Neural cell (in vitro differentiated cells): ENCODE results near the gene ADCYAP1. TPM values are rescaled to one million over a fixed set of nuclear protein-coding genes. Genes with fewer than 3 reads are reported as not detected.

Experiments
- H2AFZ ChIP-seq: fragments of 200-600, 300-800 bp; sonication (generic), shearing (Covaris generic); 2 replicates; pipeline ENCODE4 v1.6.0; 2014; ENCODE audit warnings: low read depth, mild to moderate bottlenecking, antibody characterized with exemption, low read length, moderate library complexity
- H3F3A ChIP-seq: fragments of 200-600 bp; shearing (Covaris generic); 2 replicates; pipeline ENCODE4 v1.6.1; 2016; ENCODE audit warnings: mild to moderate bottlenecking, moderate library complexity, mixed read lengths, antibody characterized with exemption, low read length; ENCODE audit not compliant: insufficient read depth, poor library complexity, severe bottlenecking
- H3K27ac ChIP-seq: fragments of 200-600, 300-800 bp; sonication (generic), shearing (Covaris generic); 2 replicates; pipeline ENCODE4 v1.5.1; 2014; ENCODE audit warnings: mild to moderate bottlenecking, low read length, moderate library complexity
- H3K27me3 ChIP-seq: fragments of 300-800, 200-600 bp; sonication (generic), shearing (Covaris generic); 2 replicates; pipeline ENCODE4 v1.6.0; 2014; ENCODE audit warnings: mild to moderate bottlenecking, low read depth, low read length, moderate library complexity; ENCODE audit not compliant: insufficient read depth
- H3K36me3 ChIP-seq: fragments of 300-800, 200-600 bp; sonication (generic), shearing (Covaris generic); 2 replicates; pipeline ENCODE4 v1.5.1; 2014; ENCODE audit warnings: mild to moderate bottlenecking, antibody characterized with exemption, low read length, moderate library complexity; ENCODE audit not compliant: insufficient read depth
- H3K4me2 ChIP-seq: fragments of 300-800, 200-600 bp; sonication (generic), shearing (Covaris generic); 2 replicates; pipeline ENCODE4 v1.6.0; 2014; ENCODE audit warnings: mild to moderate bottlenecking, low read length
- H3K4me3 ChIP-seq: fragments of 300-800, 200-600 bp; sonication (generic), shearing (Covaris generic); 2 replicates; pipeline ENCODE4 v1.5.1; 2014; ENCODE audit warnings: mild to moderate bottlenecking, low read length, moderate library complexity
- H3K79me2 ChIP-seq: fragments of 200-600 bp; shearing (Covaris generic); replicated peaks from 2 replicates; pipeline ENCODE4 v1.6.0; 2014; ENCODE audit warnings: mild to moderate bottlenecking, low read length, moderate library complexity; ENCODE audit not compliant: insufficient read depth
- H3K9ac ChIP-seq: fragments of 300-800, 200-600 bp; sonication (generic), shearing (Covaris generic); 2 replicates; pipeline ENCODE4 v1.6.1; 2016; ENCODE audit warnings: mild to moderate bottlenecking, low read length, mixed read lengths
- H3K9me2 ChIP-seq: fragments of 200-600 bp; shearing (Covaris generic); 2 replicates; pipeline ENCODE4 v1.6.1; 2016; ENCODE audit warnings: mild to moderate bottlenecking, low read length, mixed read lengths; ENCODE audit not compliant: insufficient read depth
- H3K9me3 ChIP-seq: fragments of 200-600, 300-800 bp; sonication (generic), shearing (Covaris generic); 2 replicates; pipeline ENCODE4 v1.6.1; 2016; ENCODE audit warnings: mild to moderate bottlenecking, mixed run types, low read length, moderate library complexity, mixed read lengths
- H4K20me1 ChIP-seq: fragments of 200-600 bp; shearing (Covaris generic); 2 replicates; pipeline ENCODE4 v1.6.1; 2016; ENCODE audit warnings: mild to moderate bottlenecking, mixed run types; ENCODE audit not compliant: insufficient read depth
- EP300 ChIP-seq: fragments of 450-650 bp; conservative IDR thresholded peaks from 2 replicates; pipeline ENCODE4 v1.6.1; 2014; ENCODE audit warnings: antibody characterized with exemption, mild to moderate bottlenecking, moderate library complexity; ENCODE audit not compliant: poor library complexity, severe bottlenecking
- EZH2 ChIP-seq: fragments of 200-600, 300-800 bp; shearing (Covaris generic), sonication (generic); IDR thresholded peaks from 2 replicates; pipeline ENCODE4 v1.6.1; 2014; ENCODE audit warnings: antibody characterized with exemption, low read length, borderline replicate concordance, mild to moderate bottlenecking; ENCODE audit not compliant: insufficient read depth, poor library complexity, severe bottlenecking
- MXI1 ChIP-seq: fragments of 450-650 bp; conservative IDR thresholded peaks from 2 replicates; pipeline ENCODE4 v1.6.1; 2014; ENCODE audit warnings: antibody characterized with exemption, mild to moderate bottlenecking; ENCODE audit not compliant: poor library complexity, severe bottlenecking
- POLR2AphosphoS5 ChIP-seq: IDR thresholded peaks from 2 replicates; pipeline ENCODE4 v1.6.1; 2012
- RAD21 ChIP-seq: fragments of 450-650 bp; conservative IDR thresholded peaks from 2 replicates; pipeline ENCODE4 v1.6.1; 2014; ENCODE audit warnings: antibody characterized with exemption, mild to moderate bottlenecking, moderate library complexity
- SMC3 ChIP-seq: fragments of 450-650 bp; conservative IDR thresholded peaks from 2 replicates; pipeline ENCODE4 v1.6.1; 2014; ENCODE audit warnings: antibody characterized with exemption, mild to moderate bottlenecking, moderate library complexity; ENCODE audit not compliant: poor library complexity
- TAF1 ChIP-seq: IDR thresholded peaks from 2 replicates; pipeline ENCODE4 v1.6.1; 2012; ENCODE audit warnings: low read depth
- polyA plus RNA-seq: library from polyadenylated mRNA; depleted of rRNA; stranded (reverse); fragments of >200 nt; gene quantifications from 2 replicates; pipeline ENCODE4 v1.2.3, GENCODE V29; 2014
- TF ChIP-seq, protein P1 (sequence below): IDR thresholded peaks from 2 replicates; pipeline ENCODE4 v1.6.1; 2012; ENCODE audit warnings: borderline replicate concordance
- TF ChIP-seq, protein P2 (sequence below): fragments of 450-650 bp; IDR thresholded peaks from 2 replicates; pipeline ENCODE4 v1.5.1; 2014; ENCODE audit warnings: antibody characterized with exemption, mild to moderate bottlenecking, moderate library complexity; ENCODE audit not compliant: poor library complexity, severe bottlenecking

The ADCYAP1 gene
- polyA plus RNA-seq, 1 donor from 2014 or later = 0.98 TPM

DNA sequence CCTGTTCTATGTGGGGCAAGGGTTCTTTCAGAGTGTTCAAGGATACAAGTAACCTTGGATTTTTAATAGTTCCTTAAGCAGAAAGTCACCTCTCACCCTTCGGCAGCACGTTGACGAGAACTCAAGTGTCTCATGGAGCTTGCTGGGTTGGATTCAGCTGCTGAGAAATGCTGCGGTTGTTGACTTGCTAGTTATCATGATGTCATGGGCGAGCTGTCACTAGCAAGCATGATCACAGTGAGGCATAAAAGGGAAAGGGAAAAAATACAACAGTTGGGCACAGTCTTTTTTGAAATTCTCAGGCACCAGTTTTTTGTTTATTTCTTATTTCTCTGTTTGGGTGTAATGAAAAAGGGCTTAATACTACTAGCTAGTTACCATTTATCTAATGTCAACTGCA is 53.2 kb downstream of the ADCYAP1 start:
- Histone ChIP-seq H3F3A (no peaks in the 10 kb centered on the region), H3K27ac (no peak overlapping the region), H3K9me2 (no peaks in the 10 kb centered on the region), H3K79me2 (no peaks in the 10 kb centered on the region), H3K9ac (no peak overlapping the region), H3K27me3 (no peaks in the 10 kb centered on the region), H4K20me1 (no peaks in the 10 kb centered on the region), H3K4me2 (no peak overlapping the region), H3K4me3 (no peak overlapping the region), H3K36me3 (no peaks in the 10 kb centered on the region), H3K9me3 (no peaks in the 10 kb centered on the region), H2AFZ (no peak overlapping the region)
- TF ChIP-seq EP300 (no peak), POLR2AphosphoS5 (no peak), TAF1 (no peak), MXI1 (no peak), EZH2 (no peak), RAD21 (no peak), SMC3 (no peak)
- TF ChIP-seq, protein P1, sequence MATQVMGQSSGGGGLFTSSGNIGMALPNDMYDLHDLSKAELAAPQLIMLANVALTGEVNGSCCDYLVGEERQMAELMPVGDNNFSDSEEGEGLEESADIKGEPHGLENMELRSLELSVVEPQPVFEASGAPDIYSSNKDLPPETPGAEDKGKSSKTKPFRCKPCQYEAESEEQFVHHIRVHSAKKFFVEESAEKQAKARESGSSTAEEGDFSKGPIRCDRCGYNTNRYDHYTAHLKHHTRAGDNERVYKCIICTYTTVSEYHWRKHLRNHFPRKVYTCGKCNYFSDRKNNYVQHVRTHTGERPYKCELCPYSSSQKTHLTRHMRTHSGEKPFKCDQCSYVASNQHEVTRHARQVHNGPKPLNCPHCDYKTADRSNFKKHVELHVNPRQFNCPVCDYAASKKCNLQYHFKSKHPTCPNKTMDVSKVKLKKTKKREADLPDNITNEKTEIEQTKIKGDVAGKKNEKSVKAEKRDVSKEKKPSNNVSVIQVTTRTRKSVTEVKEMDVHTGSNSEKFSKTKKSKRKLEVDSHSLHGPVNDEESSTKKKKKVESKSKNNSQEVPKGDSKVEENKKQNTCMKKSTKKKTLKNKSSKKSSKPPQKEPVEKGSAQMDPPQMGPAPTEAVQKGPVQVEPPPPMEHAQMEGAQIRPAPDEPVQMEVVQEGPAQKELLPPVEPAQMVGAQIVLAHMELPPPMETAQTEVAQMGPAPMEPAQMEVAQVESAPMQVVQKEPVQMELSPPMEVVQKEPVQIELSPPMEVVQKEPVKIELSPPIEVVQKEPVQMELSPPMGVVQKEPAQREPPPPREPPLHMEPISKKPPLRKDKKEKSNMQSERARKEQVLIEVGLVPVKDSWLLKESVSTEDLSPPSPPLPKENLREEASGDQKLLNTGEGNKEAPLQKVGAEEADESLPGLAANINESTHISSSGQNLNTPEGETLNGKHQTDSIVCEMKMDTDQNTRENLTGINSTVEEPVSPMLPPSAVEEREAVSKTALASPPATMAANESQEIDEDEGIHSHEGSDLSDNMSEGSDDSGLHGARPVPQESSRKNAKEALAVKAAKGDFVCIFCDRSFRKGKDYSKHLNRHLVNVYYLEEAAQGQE = no peak
- TF ChIP-seq, protein P2, sequence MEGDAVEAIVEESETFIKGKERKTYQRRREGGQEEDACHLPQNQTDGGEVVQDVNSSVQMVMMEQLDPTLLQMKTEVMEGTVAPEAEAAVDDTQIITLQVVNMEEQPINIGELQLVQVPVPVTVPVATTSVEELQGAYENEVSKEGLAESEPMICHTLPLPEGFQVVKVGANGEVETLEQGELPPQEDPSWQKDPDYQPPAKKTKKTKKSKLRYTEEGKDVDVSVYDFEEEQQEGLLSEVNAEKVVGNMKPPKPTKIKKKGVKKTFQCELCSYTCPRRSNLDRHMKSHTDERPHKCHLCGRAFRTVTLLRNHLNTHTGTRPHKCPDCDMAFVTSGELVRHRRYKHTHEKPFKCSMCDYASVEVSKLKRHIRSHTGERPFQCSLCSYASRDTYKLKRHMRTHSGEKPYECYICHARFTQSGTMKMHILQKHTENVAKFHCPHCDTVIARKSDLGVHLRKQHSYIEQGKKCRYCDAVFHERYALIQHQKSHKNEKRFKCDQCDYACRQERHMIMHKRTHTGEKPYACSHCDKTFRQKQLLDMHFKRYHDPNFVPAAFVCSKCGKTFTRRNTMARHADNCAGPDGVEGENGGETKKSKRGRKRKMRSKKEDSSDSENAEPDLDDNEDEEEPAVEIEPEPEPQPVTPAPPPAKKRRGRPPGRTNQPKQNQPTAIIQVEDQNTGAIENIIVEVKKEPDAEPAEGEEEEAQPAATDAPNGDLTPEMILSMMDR = no peak

DNA sequence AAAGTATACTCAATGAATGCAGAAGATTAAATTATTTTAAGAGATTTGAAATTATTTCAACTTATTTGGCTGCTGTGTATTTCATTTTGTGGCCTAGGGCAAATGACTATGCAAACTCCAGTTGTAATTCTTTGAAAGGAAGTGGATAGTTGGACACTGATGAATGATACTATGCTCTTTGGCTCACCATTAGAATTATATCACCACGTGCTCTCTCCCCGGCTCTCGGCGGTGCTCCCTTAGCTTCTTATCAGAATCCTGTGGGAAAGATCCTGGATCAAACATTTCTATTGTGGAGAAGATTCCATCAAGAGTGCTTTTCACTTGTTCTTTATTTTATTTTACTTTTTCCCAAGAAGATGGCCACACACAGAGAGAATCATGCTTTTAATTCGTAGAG is 55.2 kb downstream of the ADCYAP1 start:
- Histone ChIP-seq H4K20me1 (no peaks in the 10 kb centered on the region), H3F3A (no peaks in the 10 kb centered on the region), H3K79me2 (no peaks in the 10 kb centered on the region), H3K27me3 (no peaks in the 10 kb centered on the region), H3K9me3 (no peaks in the 10 kb centered on the region), H3K9me2 (no peaks in the 10 kb centered on the region), H3K4me3 (no peak overlapping the region), H3K4me2 (no peak overlapping the region), H2AFZ (no peak overlapping the region), H3K36me3 (no peaks in the 10 kb centered on the region), H3K27ac (no peak overlapping the region), H3K9ac (no peak overlapping the region)
- no peak for TF ChIP-seq TAF1
- TF ChIP-seq, protein P2 = no peak

Other genes with a start within 250 kb of the ADCYAP1 start
- gene TYMS, start 247.2 kb upstream of the ADCYAP1 start, polyA plus RNA-seq = 1.9 and 3.3 TPM in 2 replicates
- gene ENOSF1, start 192.2 kb upstream of the ADCYAP1 start, polyA plus RNA-seq = 4.3 and 9.0 TPM in 2 replicates
- gene YES1, start 92.6 kb upstream of the ADCYAP1 start, polyA plus RNA-seq = 7.4 and 12.0 TPM in 2 replicates